HepG2 (cell line): ENCODE results near the gene ORC2.

Experiments used
- CTCF ChIP-seq: sonication (generic); formaldehyde crosslinking; IDR thresholded peaks from 2 replicates; pipeline ENCODE4 v1.5.0; 2020; ENCODE audit warnings: mild to moderate bottlenecking, missing genetic modification reagents, moderate library complexity
- GATAD2A ChIP-seq: IDR thresholded peaks from 2 replicates; pipeline ENCODE4 v1.6.1; 2016
- MAFF ChIP-seq: IDR thresholded peaks from 2 replicates; pipeline ENCODE4 v1.6.1; 2011; ENCODE audit warnings: low read depth, low read length, improper control_type of control experiment
- POLR2AphosphoS5 ChIP-seq: IDR thresholded peaks from 2 replicates; pipeline ENCODE4 v1.6.1; 2012; ENCODE audit warnings: low read depth, low read length
- PTBP1 ChIP-seq: fragments of 200-400 bp; formaldehyde crosslinking; IDR thresholded peaks from 2 replicates; pipeline ENCODE4 v1.6.1; 2018; ENCODE audit warnings: low read length, low read depth; ENCODE audit not compliant: poor library complexity, severe bottlenecking
- TAF1 ChIP-seq: sonication (generic); formaldehyde crosslinking; IDR thresholded peaks from 2 replicates; pipeline ENCODE4 v1.4.0; 2020; ENCODE audit warnings: missing genetic modification reagents
- TBL1XR1 ChIP-seq: fragments of 150-350 bp; IDR thresholded peaks from 2 replicates; pipeline ENCODE4 v1.6.1; 2014; ENCODE audit warnings: borderline replicate concordance, low read length; ENCODE audit not compliant: partially characterized antibody
- TCF7 ChIP-seq: sonication (generic); IDR thresholded peaks from 2 replicates; pipeline ENCODE4 v1.6.1; 2016; ENCODE audit warnings: antibody characterized with exemption, low read depth
- ZNF121 ChIP-seq: sonication (generic); formaldehyde crosslinking; IDR thresholded peaks from 2 replicates; pipeline ENCODE4 v1.5.0; 2020; ENCODE audit warnings: mild to moderate bottlenecking, missing genetic modification reagents
- ZNF17 ChIP-seq: sonication (generic); formaldehyde crosslinking; IDR thresholded peaks from 2 replicates; pipeline ENCODE4 v1.5.0; 2020; ENCODE audit warnings: mild to moderate bottlenecking, missing genetic modification reagents
- ZNF577 ChIP-seq: sonication (generic); formaldehyde crosslinking; IDR thresholded peaks from 2 replicates; pipeline ENCODE4 v1.4.0; 2020; ENCODE audit warnings: mild to moderate bottlenecking, low read depth, missing genetic modification reagents, borderline replicate concordance
- TF ChIP-seq, protein P1 (sequence below): sonication (generic); formaldehyde crosslinking; conservative IDR thresholded peaks from 2 replicates; pipeline ENCODE4 v1.4.0; 2020; ENCODE audit warnings: missing genetic modification reagents

DNA sequence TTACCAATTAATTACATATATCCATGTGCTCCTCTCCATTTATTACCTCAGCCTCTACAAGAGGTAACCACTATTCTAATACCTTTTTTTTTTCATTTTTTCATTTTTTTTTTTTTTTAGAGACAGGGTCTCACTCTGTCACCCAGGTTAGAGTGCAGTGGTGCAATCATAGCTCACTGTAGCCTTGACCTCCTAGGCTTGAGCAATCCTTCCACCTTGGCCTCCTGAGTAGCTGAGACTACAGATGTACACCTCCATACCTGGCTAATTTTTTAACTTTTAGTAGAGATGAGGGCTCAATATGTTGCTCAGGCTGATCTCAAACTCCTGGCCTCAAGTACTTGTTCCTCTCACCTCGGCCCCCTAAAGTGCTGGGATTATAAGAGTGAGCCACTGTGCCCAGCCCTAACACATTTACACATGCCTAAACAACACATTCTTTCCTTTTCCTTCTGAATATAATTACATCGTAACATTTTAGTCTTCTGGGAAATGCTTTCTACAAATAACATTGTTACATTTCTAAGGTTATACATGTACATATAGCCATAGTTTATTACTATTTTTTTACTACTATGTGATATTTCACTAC, 85.1 kb downstream of the ORC2 start:
- TF ChIP-seq MAFF = no peak
- TF ChIP-seq ZNF17 = no peak
- TF ChIP-seq POLR2AphosphoS5 = no peak
- no peak for TF ChIP-seq CTCF (CRISPR knock-in tag)
- no peak for TF ChIP-seq ZNF121 (CRISPR knock-in tag)
- TF ChIP-seq TCF7 = no peak
- peak; percentile 46; the same call in 1 of the 2 replicates for TF ChIP-seq GATAD2A
- no peak for TF ChIP-seq ZNF577 (CRISPR knock-in tag)
- no peak for TF ChIP-seq PTBP1
- no peak for TF ChIP-seq TAF1 (CRISPR knock-in tag)
- TF ChIP-seq, protein P1, sequence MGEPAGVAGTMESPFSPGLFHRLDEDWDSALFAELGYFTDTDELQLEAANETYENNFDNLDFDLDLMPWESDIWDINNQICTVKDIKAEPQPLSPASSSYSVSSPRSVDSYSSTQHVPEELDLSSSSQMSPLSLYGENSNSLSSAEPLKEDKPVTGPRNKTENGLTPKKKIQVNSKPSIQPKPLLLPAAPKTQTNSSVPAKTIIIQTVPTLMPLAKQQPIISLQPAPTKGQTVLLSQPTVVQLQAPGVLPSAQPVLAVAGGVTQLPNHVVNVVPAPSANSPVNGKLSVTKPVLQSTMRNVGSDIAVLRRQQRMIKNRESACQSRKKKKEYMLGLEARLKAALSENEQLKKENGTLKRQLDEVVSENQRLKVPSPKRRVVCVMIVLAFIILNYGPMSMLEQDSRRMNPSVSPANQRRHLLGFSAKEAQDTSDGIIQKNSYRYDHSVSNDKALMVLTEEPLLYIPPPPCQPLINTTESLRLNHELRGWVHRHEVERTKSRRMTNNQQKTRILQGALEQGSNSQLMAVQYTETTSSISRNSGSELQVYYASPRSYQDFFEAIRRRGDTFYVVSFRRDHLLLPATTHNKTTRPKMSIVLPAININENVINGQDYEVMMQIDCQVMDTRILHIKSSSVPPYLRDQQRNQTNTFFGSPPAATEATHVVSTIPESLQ (CRISPR knock-in tag) = no peak
- no peak for TF ChIP-seq TBL1XR1
